GM12878 (cell line): ENCODE measurements around the gene MS4A4E. TPM values are rescaled to one million over a fixed set of nuclear protein-coding genes. Genes with fewer than 3 reads are reported as not detected.

Source experiments
- ATF2 ChIP-seq: IDR thresholded peaks from 2 replicates; pipeline ENCODE4 v1.6.1; 2012; ENCODE audit warnings: low read length, inconsistent platforms
- ATF3 ChIP-seq: IDR thresholded peaks from 2 replicates; pipeline ENCODE4 v1.6.1; 2011; ENCODE audit warnings: low read depth, mild to moderate bottlenecking, low read length, moderate library complexity, borderline replicate concordance; ENCODE audit errors: extremely low read depth
- ATF7 ChIP-seq: fragments of 450-650 bp; IDR thresholded peaks from 2 replicates; pipeline ENCODE4 v1.6.1; 2016; ENCODE audit warnings: low read depth, mild to moderate bottlenecking
- CBX3 ChIP-seq: fragments of 200-600 bp; sonication (generic); IDR thresholded peaks from 2 replicates; pipeline ENCODE4 v1.6.1; 2016; ENCODE audit warnings: low read depth, borderline replicate concordance
- E2F8 ChIP-seq: fragments of 450-650 bp; IDR thresholded peaks from 2 replicates; pipeline ENCODE4 v1.6.1; 2018; ENCODE audit warnings: mild to moderate bottlenecking, low read depth, moderate library complexity; ENCODE audit not compliant: partially characterized antibody
- EZH2 ChIP-seq: IDR thresholded peaks from 2 replicates; pipeline ENCODE4 v1.6.1; 2012; ENCODE audit warnings: low read depth, mild to moderate bottlenecking, control low read depth, inconsistent platforms, low read length, borderline replicate concordance; ENCODE audit not compliant: control insufficient read depth
- FOXM1 ChIP-seq: IDR thresholded peaks from 2 replicates; pipeline ENCODE4 v1.6.1; 2012; ENCODE audit warnings: low read depth, mild to moderate bottlenecking, inconsistent platforms, low read length, moderate library complexity
- HSF1 ChIP-seq: fragments of 150-350 bp; IDR thresholded peaks from 2 replicates; pipeline ENCODE4 v1.6.1; 2014; ENCODE audit warnings: mild to moderate bottlenecking, low read depth, low read length
- IKZF2 ChIP-seq, 2 experiments: fragments of 450-650 bp; IDR thresholded peaks; 2 replicates each; pipeline ENCODE4 v1.6.1; 2017; ENCODE audit warnings: mild to moderate bottlenecking in 2 of 2, moderate library complexity in 2 of 2
- KDM1A ChIP-seq: fragments of 200-600 bp; sonication (generic); IDR thresholded peaks from 2 replicates; pipeline ENCODE4 v1.6.1; 2016; ENCODE audit warnings: borderline replicate concordance
- NBN ChIP-seq: fragments of 450-650 bp; IDR thresholded peaks from 2 replicates; pipeline ENCODE4 v1.6.1; 2016
- POLR2A ChIP-seq: IDR thresholded peaks from 2 replicates; pipeline ENCODE4 v1.6.1; 2011; ENCODE audit warnings: low read depth, mild to moderate bottlenecking, low read length
- RAD21 ChIP-seq: IDR thresholded peaks from 2 replicates; pipeline ENCODE4 v1.6.1; 2011; ENCODE audit warnings: mild to moderate bottlenecking, low read depth, low read length, moderate library complexity; ENCODE audit not compliant: insufficient read depth
- SPI1 ChIP-seq: IDR thresholded peaks from 2 replicates; pipeline ENCODE4 v1.6.1; 2011; ENCODE audit warnings: low read depth, mild to moderate bottlenecking, low read length, moderate library complexity, borderline replicate concordance; ENCODE audit not compliant: insufficient read depth
- ZNF622 ChIP-seq: fragments of 450-650 bp; IDR thresholded peaks from 2 replicates; pipeline ENCODE4 v1.6.1; 2017; ENCODE audit warnings: mild to moderate bottlenecking, inconsistent platforms
- ZNF687 ChIP-seq: fragments of 450-650 bp; IDR thresholded peaks from 2 replicates; pipeline ENCODE4 v1.6.1; 2017; ENCODE audit warnings: mild to moderate bottlenecking, moderate library complexity
- ZZZ3 ChIP-seq: IDR thresholded peaks from 2 replicates; pipeline ENCODE4 v1.6.1; 2011; ENCODE audit warnings: low read depth; ENCODE audit not compliant: control insufficient read depth, insufficient read length
- polyA plus RNA-seq, 11 experiments: library from polyadenylated mRNA; depleted of rRNA in 4 of 11; unstranded in 6 of 11; stranded (reverse) in 5 of 11; fragments of >200 nt; fragmentation: Nextera tagmentation in 4 of 11; fragmentation: Illumina TruSeq in 1 of 11; extraction: Ambion mirVana in 4 of 11; extraction: Trizol in 1 of 11; gene quantifications; 1 replicate in 1 of 11; 2 replicates in 10 of 11; pipeline versions ENCODE4 v1.2.1 to v1.2.3, GENCODE V29; 2011 to 2016; ENCODE audit warnings: inconsistent platforms in 2 of 11, missing spikeins in 2 of 11, low read depth in 1 of 11
- total RNA-seq, 4 experiments: library from RNA; depleted of rRNA in 3 of 4; stranded (reverse); fragments of >200 nt in 3 of 4; fragmentation: Illumina TruSeq in 1 of 4; extraction: Trizol in 1 of 4; gene quantifications; 2 replicates each; pipeline versions ENCODE4 v1.2.1 to v1.2.3, GENCODE V29; 2013 to 2021

MS4A4E gene
- total and polyA plus RNA-seq, 10 of the 15 experiments (the other 5 are each of a cell fraction or from before 2014, with no cell fraction given), result 0.06 to 0.92 (median 0.45) TPM; not detected in 3

GRCh38 chr11:60195923-60196368 lies 47.0 kb downstream of the MS4A4E start (continued):
- TF ChIP-seq EZH2 (no peak), ATF3 (no peak), NBN (0 out of 2 replicates have a peak, but pooled peaks have one; percentile 43), RAD21 (no peak; the same call in 1 of the 2 replicates), ZZZ3 (no peak), CBX3 (no peak), POLR2A (no peak), E2F8 (no peak), HSF1 (no peak), ATF7 (peak; percentile 53; the same call in 1 of the 2 replicates), SPI1 (no peak), IKZF2 (IDR thresholded peaks at IDR 0.05) (peak; percentile 78 to 80; a peak in 3 of 4 replicates), FOXM1 (peak; percentile 59; the same call in 1 of the 2 replicates), KDM1A (no peak), ZNF687 (no peak), ATF2 (peak; percentile 44; the same call in 1 of the 2 replicates), ZNF622 (no peak)
